Measurements from ENCODE around the gene MRI1. TPM values are rescaled to one million over a fixed set of nuclear protein-coding genes. Genes with fewer than 3 reads are reported as not detected.
A peak's percentile ranks its signal among the peaks of the same experiment; 100 is the strongest.

Gene MRI1
- total RNA-seq, 4 donors from 2014 or later, result 31.2 to 51.8 (median 42.2) TPM

GRCh38 chr19:13782537-13782936 is 18.2 kb downstream of the MRI1 start:
- Histone ChIP-seq H3K27ac (peak overlapping the region in 2 of 4 donors; percentile 71 to 77), H3K9me3 (no peaks in the 10 kb centered on the region), H3K4me3 (no peak overlapping the region), H3K27me3 (no peaks in the 10 kb centered on the region), H3K4me1 (peaks cover 0 to 35% (median 14%) of the 10 kb centered on the region in 3 donors), H3K36me3 (peaks cover 0 to 24% of the 10 kb centered on the region in 2 donors)
- WGBS, 2 donors (ENCODE audit: low coverage in 1 of 2), result 74 to 76% methylated on average over 5 to 8 of the region's 8 CpGs
- TF ChIP-seq POLR2AphosphoS5 (IDR thresholded peaks at IDR 0.05) (no peak), POLR2A (IDR thresholded peaks at IDR 0.05) (no peak), EP300 (IDR thresholded peaks at IDR 0.05) (no peak)
- TF ChIP-seq, protein P1, sequence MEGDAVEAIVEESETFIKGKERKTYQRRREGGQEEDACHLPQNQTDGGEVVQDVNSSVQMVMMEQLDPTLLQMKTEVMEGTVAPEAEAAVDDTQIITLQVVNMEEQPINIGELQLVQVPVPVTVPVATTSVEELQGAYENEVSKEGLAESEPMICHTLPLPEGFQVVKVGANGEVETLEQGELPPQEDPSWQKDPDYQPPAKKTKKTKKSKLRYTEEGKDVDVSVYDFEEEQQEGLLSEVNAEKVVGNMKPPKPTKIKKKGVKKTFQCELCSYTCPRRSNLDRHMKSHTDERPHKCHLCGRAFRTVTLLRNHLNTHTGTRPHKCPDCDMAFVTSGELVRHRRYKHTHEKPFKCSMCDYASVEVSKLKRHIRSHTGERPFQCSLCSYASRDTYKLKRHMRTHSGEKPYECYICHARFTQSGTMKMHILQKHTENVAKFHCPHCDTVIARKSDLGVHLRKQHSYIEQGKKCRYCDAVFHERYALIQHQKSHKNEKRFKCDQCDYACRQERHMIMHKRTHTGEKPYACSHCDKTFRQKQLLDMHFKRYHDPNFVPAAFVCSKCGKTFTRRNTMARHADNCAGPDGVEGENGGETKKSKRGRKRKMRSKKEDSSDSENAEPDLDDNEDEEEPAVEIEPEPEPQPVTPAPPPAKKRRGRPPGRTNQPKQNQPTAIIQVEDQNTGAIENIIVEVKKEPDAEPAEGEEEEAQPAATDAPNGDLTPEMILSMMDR (IDR thresholded peaks at IDR 0.05), result no peak
- no peak for ATAC-seq

- H3K4me1 ChIP-seq, result peaks cover 0 to 41% (median 14%) of the 10 kb centered on the region in 3 donors
- no peak overlapping the region for H3K4me3 ChIP-seq
- H3K9me3 ChIP-seq, result no peaks in the 10 kb centered on the region
- ATAC-seq, result no peak
- no peak overlapping the region for H3K27ac ChIP-seq
- WGBS, 2 donors (ENCODE audit: low coverage in 1 of 2), result 78 to 82% methylated on average over 6 to 9 of the region's 18 CpGs
- TF ChIP-seq POLR2A (IDR thresholded peaks at IDR 0.05) (no peak), POLR2AphosphoS5 (IDR thresholded peaks at IDR 0.05) (no peak), EP300 (IDR thresholded peaks at IDR 0.05) (no peak)
- TF ChIP-seq, protein P1 (IDR thresholded peaks at IDR 0.05), result no peak
- peaks cover 0 to 11% of the 10 kb centered on the region in 2 donors for H3K36me3 ChIP-seq
- H3K27me3 ChIP-seq, result no peaks in the 10 kb centered on the region
Observed at GRCh38 chr19:13783565-13784500, 19.5 kb downstream of the MRI1 start.

- no peak overlapping the region for H3K4me3 ChIP-seq
- 8 to 43% methylated on average over 6 to 13 of the region's 17 CpGs for WGBS, 2 donors (ENCODE audit: low coverage in 1 of 2)
Observed at GRCh38 chr19:13784731-13785452, 20.6 kb downstream of the MRI1 start.

DNA sequence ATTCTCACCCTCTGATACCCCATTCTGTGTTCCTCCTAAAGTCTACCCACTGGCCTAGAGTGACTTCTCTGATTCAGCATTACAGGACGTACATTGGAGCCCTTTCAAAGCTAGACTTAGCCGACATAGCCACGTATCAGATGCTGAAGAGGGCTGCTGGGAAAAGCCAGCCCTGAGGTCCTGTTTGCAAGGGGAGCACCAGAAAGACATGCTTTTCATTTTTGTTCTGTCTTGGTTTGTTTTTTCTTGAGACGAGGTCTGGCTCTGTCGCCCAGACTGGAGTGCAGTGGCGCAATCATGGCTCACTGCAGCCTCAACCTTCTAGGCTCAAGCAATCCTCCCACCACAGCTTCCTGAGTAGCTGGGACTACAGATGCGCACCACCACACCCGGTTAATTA is 24.7 kb downstream of the MRI1 start:
- H3K27ac ChIP-seq, result peak overlapping the region in 2 of 4 donors; percentile 71 to 72
- 14 to 38% methylated on average over 2 to 6 of the region's 8 CpGs for WGBS, 2 donors (ENCODE audit: low coverage in 1 of 2)
- no peak overlapping the region for H3K4me3 ChIP-seq
- no peaks in the 10 kb centered on the region for H3K27me3 ChIP-seq
- TF ChIP-seq POLR2AphosphoS5 (IDR thresholded peaks at IDR 0.05) (peak; percentile 29), EP300 (IDR thresholded peaks at IDR 0.05) (no peak)
- TF ChIP-seq, protein P1 (IDR thresholded peaks at IDR 0.05), result no peak
- H3K4me1 ChIP-seq, result peaks cover 0 to 25% (median 6%) of the 10 kb centered on the region in 3 donors
- H3K9me3 ChIP-seq, result no peaks in the 10 kb centered on the region
- H3K36me3 ChIP-seq, result no peaks in the 10 kb centered on the region
- no peak for ATAC-seq

More at GRCh38 chr19:13784731-13785452, 20.6 kb downstream of the MRI1 start:
- ATAC-seq, result peak; percentile 63
- Histone ChIP-seq H3K36me3 (peaks cover 0 to under 1% of the 10 kb centered on the region in 2 donors), H3K27ac (peak overlapping the region in 3 of 4 donors; percentile 33 to 47 (median 41)), H3K4me1 (peaks cover 0 to 41% (median 14%) of the 10 kb centered on the region in 3 donors), H3K27me3 (no peaks in the 10 kb centered on the region), H3K9me3 (no peaks in the 10 kb centered on the region)
- TF ChIP-seq POLR2AphosphoS5 (IDR thresholded peaks at IDR 0.05), result no peak
- TF ChIP-seq, protein P1 (IDR thresholded peaks at IDR 0.05), result peak in 3 of 4 experiments; percentile 63 to 80 (median 69)
